Activated CD4-positive, alpha-beta T cell treated with anti-CD3 and anti-CD28 coated beads, Interleukin-2, Interleukin-6, amounts not matched to agents 100 ng/mL and 50 ng/mL, durations not matched to agents 16 hours and 8 hours (primary cell): ENCODE measurements around the gene FRMD5.
A peak's percentile ranks its signal among the peaks of the same experiment; 100 is the strongest.

Experiments
- DNase-seq: peaks from one replicate; pipeline ENCODE4 v3.0.0-alpha.2; 2020

Gene FRMD5

GRCh38 chr15:43966646-43967045, 228.4 kb downstream of the FRMD5 start:
- DNase-seq = no peak

- no peak for DNase-seq
These were observed 236.2 kb downstream of the FRMD5 start for GRCh38 chr15:43958861-43959330.

GRCh38 chr15:43957724-43958123, 237.3 kb downstream of the FRMD5 start:
- no peak for DNase-seq

- no peak for DNase-seq
These were observed 239.9 kb downstream of the FRMD5 start for GRCh38 chr15:43955140-43955539.

GRCh38 chr15:43954181-43954621, 240.9 kb downstream of the FRMD5 start:
- peak; percentile 36 for DNase-seq

GRCh38 chr15:43953402-43953801, 241.7 kb downstream of the FRMD5 start:
- no peak for DNase-seq

GRCh38 chr15:43950531-43950930, 244.5 kb downstream of the FRMD5 start:
- no peak for DNase-seq

- peak; percentile 28 for DNase-seq
These were observed 246.3 kb downstream of the FRMD5 start for GRCh38 chr15:43948691-43949325.

- no peak for DNase-seq
These were observed 251.6 kb downstream of the FRMD5 start for GRCh38 chr15:43943511-43943910.

- DNase-seq = no peak
These were observed 252.9 kb downstream of the FRMD5 start for GRCh38 chr15:43942194-43942593.

- DNase-seq = no peak
These were observed 253.5 kb downstream of the FRMD5 start for GRCh38 chr15:43941555-43941954.

- no peak for DNase-seq
These were observed 254.0 kb downstream of the FRMD5 start for GRCh38 chr15:43941071-43941470.

- peak; percentile 18 for DNase-seq
These were observed 256.0 kb downstream of the FRMD5 start for GRCh38 chr15:43939070-43939469.

GRCh38 chr15:43934480-43934879, 260.6 kb downstream of the FRMD5 start:
- no peak for DNase-seq

- DNase-seq = no peak
These were observed 262.2 kb downstream of the FRMD5 start for GRCh38 chr15:43932907-43933306.

GRCh38 chr15:43931790-43932435, 263.2 kb downstream of the FRMD5 start:
- no peak for DNase-seq

GRCh38 chr15:43931119-43931518, 264.0 kb downstream of the FRMD5 start:
- no peak for DNase-seq

- no peak for DNase-seq
These were observed 264.5 kb downstream of the FRMD5 start for GRCh38 chr15:43930556-43930955.

- no peak for DNase-seq
These were observed 265.0 kb downstream of the FRMD5 start for GRCh38 chr15:43930079-43930478.

- no peak for DNase-seq
These were observed 266.9 kb downstream of the FRMD5 start for GRCh38 chr15:43928152-43928551.

- no peak for DNase-seq
These were observed 267.9 kb downstream of the FRMD5 start for GRCh38 chr15:43927203-43927602.

GRCh38 chr15:43923553-43923952, 271.5 kb downstream of the FRMD5 start:
- DNase-seq = no peak

GRCh38 chr15:43922021-43922420, 273.1 kb downstream of the FRMD5 start:
- DNase-seq = no peak

- no peak for DNase-seq
These were observed 274.3 kb downstream of the FRMD5 start for GRCh38 chr15:43920815-43921214.

- DNase-seq = no peak
These were observed 274.8 kb downstream of the FRMD5 start for GRCh38 chr15:43920254-43920600.
